HTR-8/SVneo (cell line): Measurements from ENCODE around the gene ZDHHC17.
"Not testable (repeated sequence)": the region's sequence is repeated elsewhere in the genome, so short reads cannot be mapped to it uniquely, and the experiment has no call there.

ENCODE experiments used
- DNase-seq: peaks from one replicate; pipeline ENCODE4 v3.0.0; 2011; ENCODE audit warnings: low spot score, mixed read lengths; ENCODE audit not compliant: insufficient read length
- FAIRE-seq: peaks from 2 replicates; lab custom pipeline; 2011; peaks lifted over from hg19 to GRCh38; lab: Jason Lieb, UNC

ZDHHC17 gene

DNA sequence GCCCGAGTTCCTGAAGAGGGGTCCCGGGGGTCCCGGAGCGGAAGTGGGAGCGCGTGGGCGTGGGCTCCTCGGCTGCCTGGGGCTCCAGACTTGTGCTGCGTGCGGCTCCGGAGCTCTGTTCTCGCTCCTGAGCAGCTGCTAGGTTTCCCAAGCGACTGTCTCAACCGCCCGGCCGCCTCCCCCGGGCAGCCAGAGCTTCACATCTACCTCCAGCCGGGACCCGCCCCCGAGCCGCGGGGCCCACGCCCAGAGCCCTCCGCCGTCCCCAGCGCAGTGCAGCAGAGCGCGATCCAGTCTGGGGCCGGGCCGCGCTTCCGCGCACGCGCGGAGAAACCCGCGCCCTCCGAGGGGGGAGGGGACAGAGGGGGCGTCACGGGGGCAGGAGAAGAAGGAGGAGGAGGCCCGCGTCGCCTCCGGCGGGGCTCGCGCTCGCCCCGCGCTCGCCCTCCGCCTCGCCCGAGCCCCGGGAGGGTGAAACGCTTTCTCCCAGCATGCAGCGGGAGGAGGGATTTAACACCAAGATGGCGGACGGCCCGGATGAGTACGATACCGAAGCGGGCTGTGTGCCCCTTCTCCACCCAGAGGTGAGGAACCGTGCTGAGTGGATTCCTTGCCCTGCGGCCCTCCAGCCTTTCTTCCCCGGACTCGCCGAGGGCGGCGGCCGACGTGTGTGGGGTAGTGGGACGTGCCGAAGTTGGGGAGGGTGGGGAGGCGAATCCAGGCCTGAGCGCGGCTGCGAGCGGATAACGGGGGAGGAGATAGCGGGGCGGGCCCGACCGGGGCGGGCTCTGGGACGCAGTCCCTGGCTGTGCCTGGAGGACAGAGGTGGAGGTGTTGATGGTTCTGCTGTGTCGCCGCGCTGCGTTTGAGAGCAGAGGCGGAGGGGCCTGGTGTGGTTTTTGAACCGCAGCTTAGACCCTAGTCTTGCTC lies at the start of gene ZDHHC17:
Gene ZDHHC17, plus strand, starts transcription at position 370 of the 930 bp plus-strand sequence. Its CDS starts 122 bp downstream, at position 492.
- peak; percentile 90 for DNase-seq
- FAIRE-seq: peak; percentile 80

- DNase-seq: no peak
- no peak for FAIRE-seq
Observed at GRCh38 chr12:76714415-76714814, 49.5 kb upstream of the ZDHHC17 start.

DNA sequence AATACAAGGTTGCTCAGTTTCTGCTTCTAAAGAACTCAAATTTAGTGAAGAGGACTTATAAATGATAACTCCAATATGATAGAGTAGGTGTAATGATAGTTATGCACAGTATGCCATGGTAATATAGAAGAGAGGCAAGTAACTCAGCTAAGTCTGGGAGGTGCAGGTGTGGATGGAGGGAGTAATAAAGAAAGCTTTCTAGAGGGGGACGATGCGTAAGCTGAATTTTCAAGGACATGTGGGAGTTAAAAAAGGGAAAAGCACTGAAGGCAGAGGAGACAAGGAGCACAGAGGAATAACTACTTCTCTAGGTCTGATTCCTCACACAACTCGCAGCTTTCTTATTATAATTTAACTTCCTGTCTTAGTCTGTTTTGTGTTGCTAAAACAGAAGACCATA lies 49.1 kb upstream of the ZDHHC17 start:
- no peak for DNase-seq
- FAIRE-seq: no peak

DNA sequence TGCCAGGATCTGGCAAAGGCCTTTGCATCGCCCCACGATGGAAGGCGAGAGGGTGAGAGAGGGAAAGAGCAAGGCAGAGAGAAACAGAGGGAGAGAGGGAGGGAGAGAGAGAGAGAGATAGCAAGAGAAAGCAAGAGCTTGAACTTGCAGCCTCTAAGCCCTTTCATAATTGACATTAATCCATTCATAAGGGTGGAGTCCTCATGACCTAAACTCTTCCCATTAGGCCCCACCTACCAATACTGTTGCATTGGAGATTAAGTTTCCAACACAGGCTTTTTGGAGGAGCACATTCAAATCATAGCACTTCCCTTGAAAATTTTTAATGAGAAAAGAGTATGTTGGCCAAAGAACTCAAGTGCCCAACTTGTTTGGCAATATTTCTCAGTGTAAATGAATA lies 48.6 kb upstream of the ZDHHC17 start:
- FAIRE-seq: no peak

GRCh38 chr12:76717314-76717713 lies 46.6 kb upstream of the ZDHHC17 start:
- FAIRE-seq: no peak
- no peak for DNase-seq

More for the DNA sequence above, 48.6 kb upstream of the ZDHHC17 start:
- DNase-seq: no peak

DNA sequence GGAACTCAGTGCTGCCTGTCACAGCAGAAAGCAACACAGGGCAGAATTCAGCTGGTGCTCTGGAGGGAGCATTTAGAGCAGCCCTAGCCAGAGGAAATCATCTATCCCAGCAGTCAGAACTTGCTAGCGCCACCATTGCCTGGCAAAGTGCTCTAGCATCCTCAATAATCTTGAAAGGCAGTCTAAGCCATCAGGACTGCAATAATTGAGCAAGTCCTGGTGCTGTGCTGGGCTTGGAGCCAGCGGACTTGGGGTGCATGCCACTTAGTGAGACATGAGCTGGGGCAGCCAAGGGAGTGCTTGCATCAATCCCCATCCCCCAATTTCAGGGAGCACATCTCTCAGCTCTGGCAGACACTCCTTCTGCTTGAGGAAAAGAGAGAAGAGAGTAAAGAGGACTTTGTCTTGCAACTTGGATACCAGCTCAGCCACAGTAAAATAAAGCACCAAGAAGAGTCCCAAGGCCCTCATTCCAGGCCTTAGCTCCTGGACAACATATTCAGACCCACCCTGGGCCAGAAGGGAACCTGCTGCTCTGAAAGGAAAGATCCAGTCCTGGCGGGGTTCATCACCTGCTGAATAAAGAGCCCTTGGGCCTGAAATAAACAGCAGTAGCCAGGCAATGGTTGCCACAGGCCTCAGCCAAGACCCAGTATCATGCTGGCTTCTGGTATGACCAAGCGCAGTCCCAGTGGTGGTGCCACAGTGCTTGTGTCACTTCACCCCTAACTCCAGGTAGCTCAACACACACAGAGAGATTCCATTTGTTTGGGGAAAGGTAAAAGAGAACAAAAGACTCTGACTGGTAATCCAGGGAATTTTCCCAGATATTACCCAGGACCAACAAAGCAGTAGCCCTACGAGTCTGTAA lies 44.5 kb upstream of the ZDHHC17 start:
- no peak for FAIRE-seq

GRCh38 chr12:76720068-76720467 lies 43.8 kb upstream of the ZDHHC17 start:
- FAIRE-seq (no peak), DNase-seq (no peak)

More for the DNA sequence above, 44.5 kb upstream of the ZDHHC17 start:
- no peak for DNase-seq

GRCh38 chr12:76726626-76727025 lies 37.3 kb upstream of the ZDHHC17 start:
- FAIRE-seq (no peak), DNase-seq (no peak)

GRCh38 chr12:76732188-76732587 lies 31.7 kb upstream of the ZDHHC17 start:
- not testable (repeated sequence) for DNase-seq, FAIRE-seq

GRCh38 chr12:76737689-76738088 lies 26.2 kb upstream of the ZDHHC17 start:
- not testable (repeated sequence) for FAIRE-seq, DNase-seq

- FAIRE-seq: no peak
Observed at GRCh38 chr12:76738824-76739579, 24.9 kb upstream of the ZDHHC17 start.

DNA sequence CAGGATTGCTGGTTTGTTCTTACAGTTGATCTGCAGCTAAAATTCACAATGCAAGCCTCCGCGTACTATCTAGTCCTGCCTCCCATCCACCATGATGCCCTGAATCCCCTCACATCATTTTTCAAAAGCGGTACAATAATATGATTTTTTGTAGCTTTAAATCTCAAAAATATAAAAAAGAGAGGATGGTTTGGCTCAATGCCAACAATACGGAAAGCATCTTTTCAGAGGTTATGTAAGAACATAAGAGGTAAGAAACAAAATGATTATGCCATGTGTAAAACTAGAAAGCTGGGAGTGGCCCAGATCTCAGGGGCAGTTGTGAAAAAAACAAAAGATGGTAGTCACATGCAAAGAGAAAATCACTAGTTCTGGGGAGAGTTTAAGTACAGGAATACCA lies 24.0 kb upstream of the ZDHHC17 start:
- no peak for DNase-seq
- no peak for FAIRE-seq

More at GRCh38 chr12:76738824-76739579, 24.9 kb upstream of the ZDHHC17 start:
- no peak for DNase-seq

DNA sequence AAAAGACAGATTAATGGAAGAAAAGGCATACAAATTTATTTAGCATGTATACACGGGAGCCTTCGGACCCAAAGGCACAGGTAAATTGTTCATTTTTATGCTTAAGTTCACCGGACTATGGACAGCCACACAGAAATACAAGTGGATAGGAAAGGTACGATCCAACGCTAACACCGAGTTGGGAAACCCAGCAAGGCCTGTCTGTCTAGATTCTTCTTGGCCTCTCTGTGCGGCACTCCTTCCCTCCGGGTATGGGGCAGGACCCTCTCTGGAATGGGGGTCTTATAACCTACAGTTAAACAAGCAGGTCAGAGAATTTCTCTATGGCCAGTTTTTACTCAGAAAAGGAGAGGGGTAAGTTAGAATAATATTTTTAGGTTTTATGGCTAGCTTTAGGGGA lies 23.4 kb upstream of the ZDHHC17 start:
- no peak for DNase-seq
- no peak for FAIRE-seq

DNA sequence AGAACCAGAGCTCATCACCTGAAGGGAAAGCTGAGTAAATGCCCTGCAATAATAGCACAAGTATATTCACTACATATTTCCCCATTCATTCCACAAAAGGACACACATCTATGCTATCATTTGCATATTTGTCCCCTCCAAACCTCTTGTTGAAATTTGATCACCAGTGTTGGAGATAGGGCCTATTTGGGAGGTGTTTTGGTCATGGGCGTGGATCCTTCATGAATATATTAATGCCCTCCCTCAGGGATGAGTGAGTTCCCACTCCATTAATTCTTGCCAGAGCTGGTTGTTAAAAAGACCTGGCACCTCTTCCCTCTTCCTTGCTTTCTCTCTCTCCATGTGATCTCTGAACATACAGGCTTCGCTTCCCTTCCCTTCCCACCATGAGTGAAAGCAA lies 18.6 kb upstream of the ZDHHC17 start:
- FAIRE-seq (no peak), DNase-seq (no peak)

- DNase-seq (no peak), FAIRE-seq (no peak)
Observed at GRCh38 chr12:76746516-76746915, 17.4 kb upstream of the ZDHHC17 start.

- FAIRE-seq: no peak
- no peak for DNase-seq
Observed at GRCh38 chr12:76747245-76747644, 16.7 kb upstream of the ZDHHC17 start.

GRCh38 chr12:76755829-76756379 lies 8.0 kb upstream of the ZDHHC17 start:
- DNase-seq: no peak
- no peak for FAIRE-seq

DNA sequence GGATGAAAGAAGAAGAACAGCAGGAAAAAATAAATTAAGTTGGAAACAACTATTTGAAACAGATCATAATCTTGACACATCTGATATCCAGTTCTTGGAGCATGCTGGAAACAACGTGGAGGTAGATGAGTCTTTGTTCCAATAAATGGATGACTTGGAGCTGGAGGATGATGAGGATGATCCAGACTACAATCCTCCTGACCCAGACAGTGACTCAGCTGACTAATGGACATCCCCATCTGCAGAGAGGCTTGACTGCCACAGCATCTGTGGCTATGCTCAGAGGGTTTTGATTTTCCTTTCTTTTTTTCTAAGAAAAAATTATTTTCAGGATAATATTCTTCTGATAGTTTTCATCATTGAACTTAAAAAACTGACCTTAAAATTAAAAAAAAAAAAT lies 6.2 kb upstream of the ZDHHC17 start:
- FAIRE-seq: peak; percentile 33
- no peak for DNase-seq

GRCh38 chr12:76762601-76762980 lies 1.3 kb upstream of the ZDHHC17 start:
- DNase-seq (no peak), FAIRE-seq (no peak)

GRCh38 chr12:76764856-76765255 lies 941 bp downstream of the ZDHHC17 start:
- DNase-seq (no peak), FAIRE-seq (peak; percentile 31)
